IPS-11a (cell line): ENCODE data around the gene MLLT10.
A peak's percentile ranks its signal among the peaks of the same experiment; 100 is the strongest.

Experiments
- H3K4me3 ChIP-seq: one replicate; pipeline ENCODE4 v1.5.1; 2013; ENCODE audit warnings: low read depth, low read length, control low read depth

MLLT10 gene

GRCh38 chr10:21516242-21517131 lies 17.5 kb upstream of the MLLT10 start:
- peak overlapping the region; percentile 49 for H3K4me3 ChIP-seq

- peak overlapping the region; percentile 61 for H3K4me3 ChIP-seq
Measured at GRCh38 chr10:21517134-21518031, 16.6 kb upstream of the MLLT10 start.

- peak overlapping the region; percentile 61 for H3K4me3 ChIP-seq
Measured at GRCh38 chr10:21518149-21518640, 15.8 kb upstream of the MLLT10 start.

DNA sequence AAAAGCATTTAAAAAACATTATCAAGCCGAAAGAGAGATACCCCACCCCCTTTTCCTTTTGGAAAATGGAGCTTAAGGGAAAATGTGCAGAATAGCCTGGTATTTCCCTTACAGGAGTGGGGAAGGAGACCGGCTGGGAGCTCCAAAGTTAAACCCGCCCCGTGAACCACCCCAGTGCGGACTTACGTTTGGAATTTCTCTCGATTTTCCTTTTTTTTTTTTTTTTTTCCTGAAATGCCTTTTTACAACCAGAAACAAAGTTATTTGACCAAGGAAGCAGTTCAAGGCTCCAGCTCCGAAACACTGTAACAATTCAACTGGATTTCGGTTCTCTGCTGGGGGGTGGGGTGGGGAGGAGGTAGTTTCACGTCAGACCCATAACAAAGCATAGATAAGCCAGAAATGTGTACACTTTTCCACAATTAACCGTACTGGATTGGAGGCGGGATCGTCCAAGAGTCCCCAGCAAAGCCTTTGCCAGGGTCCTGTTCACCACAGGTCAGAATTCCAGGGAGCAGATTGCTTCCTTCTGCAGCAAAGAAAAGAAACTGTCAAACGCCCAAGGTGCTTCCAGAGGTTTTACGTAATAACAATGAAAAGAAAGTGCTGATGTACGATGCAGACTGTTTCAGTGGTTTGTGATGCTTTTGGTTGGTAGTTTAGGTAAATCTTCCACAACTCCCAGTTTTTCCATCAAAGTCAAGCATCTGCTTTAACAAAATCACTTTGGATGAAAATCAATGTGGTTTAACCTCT lies 15.2 kb upstream of the MLLT10 start:
- peak overlapping the region; percentile 61 for H3K4me3 ChIP-seq

- peak overlapping the region; percentile 61 for H3K4me3 ChIP-seq
Measured at GRCh38 chr10:21519397-21519933, 14.6 kb upstream of the MLLT10 start.

DNA sequence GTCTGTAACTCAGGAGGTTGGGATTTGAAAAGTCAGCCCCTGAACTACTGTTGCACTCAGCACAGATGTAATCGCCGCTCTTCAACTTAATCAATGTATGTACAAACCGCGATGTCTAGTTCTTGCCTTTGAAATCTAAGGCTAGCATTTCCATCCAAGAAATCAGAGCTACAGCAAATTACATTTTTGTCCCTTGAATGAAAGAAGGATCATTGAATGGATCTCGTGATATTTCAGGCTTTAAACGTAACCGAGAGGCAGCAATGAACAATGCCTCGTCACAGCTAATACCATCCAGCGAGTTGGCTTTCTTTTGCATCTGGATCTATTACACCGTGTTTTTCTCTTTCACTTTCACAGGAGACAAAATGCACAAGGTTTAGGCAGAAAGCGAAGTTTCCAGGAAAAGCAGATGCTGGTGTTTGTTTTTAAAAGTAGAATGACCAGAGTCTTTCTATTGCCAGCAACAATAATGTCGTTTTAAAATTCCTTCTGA lies 14.0 kb upstream of the MLLT10 start:
- no peak overlapping the region for H3K4me3 ChIP-seq

DNA sequence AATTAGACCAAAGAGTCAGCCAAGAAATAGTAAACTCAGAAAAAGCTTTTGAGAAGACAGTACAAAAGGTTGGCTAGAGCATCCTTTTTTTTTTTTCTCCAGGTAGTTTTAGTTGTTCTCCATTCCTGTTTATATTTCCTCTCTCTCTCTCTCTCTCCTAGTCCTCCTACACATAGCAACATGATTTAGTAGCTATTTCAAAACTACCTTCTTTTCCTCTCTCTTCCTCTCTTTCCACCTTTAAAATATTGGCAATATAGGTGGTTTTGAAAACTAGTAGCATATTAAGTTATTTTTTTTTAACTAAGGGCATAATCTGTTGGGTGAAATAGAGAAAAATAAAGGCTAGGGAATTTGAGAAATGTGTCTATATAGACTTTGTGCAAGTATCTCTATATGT lies 13.5 kb upstream of the MLLT10 start:
- no peak overlapping the region for H3K4me3 ChIP-seq

DNA sequence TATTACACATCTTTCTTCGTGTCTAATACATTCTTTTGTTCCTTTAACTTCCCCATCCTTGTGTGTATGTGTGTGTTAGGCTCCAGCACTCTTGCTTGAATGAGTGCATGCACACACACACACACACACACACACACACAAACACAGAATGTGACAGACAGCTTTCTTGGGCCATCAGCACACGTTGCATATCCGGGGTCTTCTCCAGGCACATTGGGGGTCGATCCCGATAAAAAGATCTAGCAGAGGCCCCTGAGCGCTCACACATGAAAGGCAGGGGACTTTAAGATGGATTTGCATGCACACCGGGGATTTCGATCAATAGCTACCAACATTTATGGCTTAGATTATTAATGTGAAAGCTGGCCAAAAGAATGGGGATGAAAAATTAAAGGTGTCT lies 13.1 kb upstream of the MLLT10 start:
- no peak overlapping the region for H3K4me3 ChIP-seq

- no peak overlapping the region for H3K4me3 ChIP-seq
Measured at GRCh38 chr10:21521751-21522533, 12.1 kb upstream of the MLLT10 start.

DNA sequence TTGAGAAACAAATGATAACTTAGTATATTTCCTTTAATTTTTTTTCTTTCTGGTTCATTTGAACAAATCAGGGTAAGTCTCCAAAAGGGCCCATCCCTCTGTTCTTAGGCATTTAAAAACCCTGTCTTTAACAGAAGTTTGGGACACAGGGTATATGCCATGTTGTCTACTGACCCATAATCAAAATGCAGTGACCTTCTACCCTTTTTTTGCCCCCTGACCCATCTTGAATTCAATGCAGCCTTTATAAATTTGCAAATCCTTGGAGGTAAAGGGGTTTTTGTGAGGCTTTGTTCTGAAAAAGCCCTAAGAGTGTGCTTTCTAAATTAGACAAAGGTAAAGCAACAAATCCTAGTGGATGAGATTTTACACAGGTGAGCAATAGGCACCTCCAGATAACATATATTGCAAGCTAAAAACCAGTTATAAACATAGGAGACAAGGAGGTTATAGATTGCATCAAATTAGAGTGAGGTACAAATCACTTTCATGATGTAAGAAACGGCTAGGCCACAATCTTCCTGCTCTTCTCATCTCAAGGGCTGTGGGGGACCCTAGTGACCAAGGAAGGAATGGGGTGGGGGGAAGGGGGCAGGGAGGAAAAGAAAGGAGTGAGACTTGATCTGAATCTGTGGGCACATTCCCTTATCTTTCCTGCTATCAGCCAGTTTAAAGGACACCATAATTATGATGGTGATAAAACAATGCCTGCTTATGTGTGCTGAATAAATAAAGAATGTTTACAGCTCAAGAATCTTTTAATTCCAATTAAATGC lies 11.2 kb upstream of the MLLT10 start:
- H3K4me3 ChIP-seq: no peak overlapping the region

DNA sequence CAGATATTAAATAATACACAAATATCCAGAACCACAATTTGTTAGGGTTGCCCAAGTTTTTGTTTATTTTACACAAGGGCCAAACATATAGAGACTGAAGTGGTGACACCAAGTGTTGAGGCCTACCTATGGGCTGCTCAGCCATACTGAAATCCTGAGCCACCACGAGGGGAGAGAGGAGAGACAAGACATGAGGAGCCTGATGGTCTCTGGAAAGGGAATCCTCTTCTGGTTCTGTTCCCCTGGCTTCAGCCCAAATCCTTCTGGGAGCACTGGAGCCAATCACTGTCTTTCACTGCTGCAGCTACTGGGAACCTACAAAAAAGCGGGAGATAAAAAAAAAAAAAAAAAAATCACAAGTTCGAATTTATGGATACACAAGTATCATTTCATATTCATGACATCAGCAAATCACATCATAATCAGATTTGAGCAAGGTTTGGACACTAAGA lies 10.4 kb upstream of the MLLT10 start:
- H3K4me3 ChIP-seq: no peak overlapping the region

- peak overlapping the region; percentile 8 for H3K4me3 ChIP-seq
Measured at GRCh38 chr10:21524131-21524525, 9.9 kb upstream of the MLLT10 start.

- peak overlapping the region; percentile 65 for H3K4me3 ChIP-seq
Measured at GRCh38 chr10:21524526-21525366, 9.3 kb upstream of the MLLT10 start.

- peak within 1 kb of the TSS; percentile 65 for H3K4me3 ChIP-seq
Measured at GRCh38 chr10:21525367-21526187, 8.5 kb upstream of the MLLT10 start, which contains the start of gene SKIDA1. TSS of gene SKIDA1 (minus strand) at chr10:21525682. CDS start at chr10:21517822, 7,860 bp downstream.

- H3K4me3 ChIP-seq: peak overlapping the region; percentile 60
Measured at GRCh38 chr10:21526188-21526859, 7.7 kb upstream of the MLLT10 start.

GRCh38 chr10:21526860-21527597 lies 7.0 kb upstream of the MLLT10 start:
- peak overlapping the region; percentile 60 for H3K4me3 ChIP-seq
